IMR-90 (cell line): Measurements from ENCODE around the gene CKLF. TPM values are rescaled to one million over a fixed set of nuclear protein-coding genes. Genes with fewer than 3 reads are reported as not detected.

Source experiments
- ATAC-seq: fragments of 200-7000 bp; cut with Tn5 transposase; 2 replicates; pipeline ENCODE4 v1.9.1; 2020; ENCODE audit warnings: low read depth, mild to moderate bottlenecking, moderate library complexity
- BruUV-seq: library from RNA; stranded (reverse); fragments of 400-500 nt; replicated peaks from 2 replicates; lab custom pipeline; 2021; lab: Mats Ljungman, UMichigan
- CTCF ChIA-PET: fragments of 300-600 bp; formaldehyde crosslinking; extraction: SDS; loops from one replicate; lab custom pipeline; 2021; ENCODE audit warnings: antibody characterized with exemption; lab: Yijun Ruan, JAX
- POLR2A ChIA-PET: fragments of 300-600 bp; sonication (Branson Sonifier 250); formaldehyde crosslinking; loops from one replicate; lab custom pipeline; 2022; ENCODE audit warnings: antibody characterized with exemption; ENCODE audit not compliant: unreplicated experiment; lab: Charles Lee
- DNase-seq: peaks from one replicate; pipeline ENCODE4 v3.0.0; 2013
- H2AFZ ChIP-seq: replicated peaks from 2 replicates; pipeline ENCODE3; 2013; ENCODE audit warnings: low read length, mild to moderate bottlenecking; ENCODE audit not compliant: poor library complexity
- H2AK5ac ChIP-seq: 2 replicates; pipeline ENCODE4 v1.6.1; 2013; ENCODE audit warnings: low read depth, low read length, inconsistent platforms
- H2AK9ac ChIP-seq: replicated peaks from 2 replicates; pipeline ENCODE3; 2013; ENCODE audit warnings: mild to moderate bottlenecking, low read depth, low read length, moderate library complexity; ENCODE audit not compliant: poor library complexity
- H2BK120ac ChIP-seq: 2 replicates; pipeline ENCODE4 v1.6.1; 2013; ENCODE audit warnings: low read depth, low read length, inconsistent platforms
- H2BK15ac ChIP-seq: 3 replicates; pipeline ENCODE4 v1.6.1; 2013; ENCODE audit warnings: low read depth, low read length, inconsistent platforms
- H2BK20ac ChIP-seq: 2 replicates; pipeline ENCODE4 v1.6.1; 2013; ENCODE audit warnings: low read depth, mild to moderate bottlenecking, inconsistent platforms, low read length, moderate library complexity
- H2BK5ac ChIP-seq: 2 replicates; pipeline ENCODE4 v1.6.1; 2013; ENCODE audit warnings: mild to moderate bottlenecking, low read depth, low read length, inconsistent platforms; ENCODE audit not compliant: poor library complexity, severe bottlenecking
- H3K14ac ChIP-seq: replicated peaks from 2 replicates; pipeline ENCODE4 v1.6.1; 2013; ENCODE audit warnings: low read depth, low read length, inconsistent platforms
- H3K18ac ChIP-seq: 2 replicates; pipeline ENCODE4 v1.6.1; 2013; ENCODE audit warnings: low read depth, low read length, control low read depth
- H3K23ac ChIP-seq: 2 replicates; pipeline ENCODE4 v1.6.1; 2013; ENCODE audit warnings: low read depth, low read length, inconsistent platforms
- H3K27ac ChIP-seq: 2 replicates; pipeline ENCODE4 v1.5.1; 2013; ENCODE audit warnings: mild to moderate bottlenecking, control low read depth, low read length; ENCODE audit not compliant: insufficient read depth
- H3K27me3 ChIP-seq: 2 replicates; pipeline ENCODE4 v1.6.1; 2013; ENCODE audit warnings: low read length; ENCODE audit not compliant: control insufficient read depth, insufficient read depth
- H3K36me3 ChIP-seq: 2 replicates; pipeline ENCODE4 v1.6.1; 2013; ENCODE audit warnings: low read length, mixed read lengths; ENCODE audit not compliant: control insufficient read depth, insufficient read depth
- H3K4ac ChIP-seq: 2 replicates; pipeline ENCODE4 v1.6.1; 2013; ENCODE audit warnings: low read depth, low read length, inconsistent platforms
- H3K4me1 ChIP-seq: 2 replicates; pipeline ENCODE4 v1.6.1; 2013; ENCODE audit warnings: low read length, mixed read lengths; ENCODE audit not compliant: control insufficient read depth, insufficient read depth
- H3K4me2 ChIP-seq: 2 replicates; pipeline ENCODE4 v1.6.1; 2013; ENCODE audit warnings: low read depth, mild to moderate bottlenecking, control low read depth, low read length, moderate library complexity
- H3K4me3 ChIP-seq: 2 replicates; pipeline ENCODE4 v1.5.1; 2013; ENCODE audit warnings: low read depth, mild to moderate bottlenecking, control low read depth, low read length, moderate library complexity; ENCODE audit not compliant: insufficient read depth
- H3K56ac ChIP-seq: 2 replicates; pipeline ENCODE4 v1.6.1; 2013; ENCODE audit warnings: low read length, inconsistent platforms; ENCODE audit not compliant: insufficient read depth; ENCODE audit errors: extremely low read depth
- H3K79me1 ChIP-seq, 2 experiments: 2 replicates each; pipeline ENCODE4 v1.6.1; 2013; ENCODE audit warnings: low read length in 2 of 2, inconsistent platforms in 1 of 2, low read depth in 1 of 2
- H3K9ac ChIP-seq: 2 replicates; pipeline ENCODE4 v1.6.1; 2013; ENCODE audit warnings: low read depth, low read length, control low read depth
- H3K9me1 ChIP-seq: 2 replicates; pipeline ENCODE4 v1.6.1; 2013; ENCODE audit warnings: low read length, inconsistent platforms; ENCODE audit not compliant: insufficient read depth
- H3K9me3 ChIP-seq: 2 replicates; pipeline ENCODE4 v1.6.1; 2013; ENCODE audit warnings: low read length; ENCODE audit not compliant: control insufficient read depth, insufficient read depth
- H4K20me1 ChIP-seq: 2 replicates; pipeline ENCODE4 v1.6.1; 2013; ENCODE audit warnings: low read length, inconsistent platforms; ENCODE audit not compliant: insufficient read depth
- H4K5ac ChIP-seq: 2 replicates; pipeline ENCODE4 v1.6.1; 2013; ENCODE audit warnings: mild to moderate bottlenecking, low read depth, low read length, control low read depth
- H4K8ac ChIP-seq, 2 experiments: 2 replicates each; pipeline ENCODE4 v1.6.1; 2013; ENCODE audit warnings: low read depth in 2 of 2, low read length in 2 of 2, control low read depth in 1 of 2, inconsistent platforms in 1 of 2
- H4K91ac ChIP-seq: 2 replicates; pipeline ENCODE4 v1.6.1; 2013; ENCODE audit warnings: low read depth, low read length, inconsistent platforms; ENCODE audit not compliant: insufficient read depth
- BHLHE40 ChIP-seq: fragments of 150-350 bp; IDR thresholded peaks from 2 replicates; pipeline ENCODE4 v1.6.1; 2016; ENCODE audit warnings: mild to moderate bottlenecking, low read depth, low read length
- CHD1 ChIP-seq: IDR thresholded peaks from 2 replicates; pipeline ENCODE4 v1.6.1; 2012; ENCODE audit warnings: low read depth, low read length, improper control_type of control experiment
- FOS ChIP-seq: fragments of 150-350 bp; IDR thresholded peaks from 2 replicates; pipeline ENCODE4 v1.6.1; 2016; ENCODE audit warnings: low read depth, low read length
- MAFK ChIP-seq: IDR thresholded peaks from 2 replicates; pipeline ENCODE4 v1.6.1; 2012; ENCODE audit warnings: low read depth, low read length, improper control_type of control experiment
- MAZ ChIP-seq: IDR thresholded peaks from 2 replicates; pipeline ENCODE4 v1.6.1; 2012; ENCODE audit warnings: low read depth, mild to moderate bottlenecking, low read length, improper control_type of control experiment, moderate library complexity, borderline replicate concordance
- MXI1 ChIP-seq: IDR thresholded peaks from 2 replicates; pipeline ENCODE4 v1.6.1; 2012; ENCODE audit warnings: low read depth, mild to moderate bottlenecking, low read length, moderate library complexity, borderline replicate concordance
- NFE2L2 ChIP-seq: fragments of 150-350 bp; IDR thresholded peaks from 2 replicates; pipeline ENCODE4 v1.6.1; 2016; ENCODE audit warnings: low read depth, mild to moderate bottlenecking, low read length
- RAD21 ChIP-seq: IDR thresholded peaks from 2 replicates; pipeline ENCODE4 v1.6.1; 2012; ENCODE audit warnings: low read length, improper control_type of control experiment
- RCOR1 ChIP-seq: IDR thresholded peaks from 2 replicates; pipeline ENCODE4 v1.6.1; 2012; ENCODE audit warnings: mild to moderate bottlenecking, low read length, improper control_type of control experiment; ENCODE audit not compliant: insufficient replicate concordance
- RFX5 ChIP-seq: IDR thresholded peaks from 2 replicates; pipeline ENCODE4 v1.8.0; 2012; ENCODE audit warnings: low read depth, mild to moderate bottlenecking, low read length, moderate library complexity
- WGBS, 2 experiments: methylation state at CpG; one replicate each; pipeline versions ENCODE4 v1.1.5 to v1.1.7; 2013; ENCODE audit warnings: missing lambda C conversion rate in 2 of 2; ENCODE audit not compliant: insufficient read length in 1 of 2; ENCODE audit errors: extremely low coverage in 2 of 2; 5-methylcytosine and 5-hydroxymethylcytosine counted together
- dilution Hi-C: fragments of 300-500 bp; cut with HindIII; formaldehyde crosslinking; loops from one replicate; pipeline ENCODE4 v1.14.3; 2018; ENCODE audit warnings: low sequenced_read_pairs; ENCODE audit not compliant: unreplicated experiment
- in situ Hi-C: fragments of 300-500 bp; cut with MboI; formaldehyde crosslinking; loops from 3 replicates; pipeline ENCODE4 v1.14.3; 2019; ENCODE audit warnings: low sequenced_read_pairs, inconsistent platforms, mixed read lengths
- intact Hi-C: fragments of 100-400 bp; cut with micrococcal nuclease; formaldehyde crosslinking; loops from 2 replicates; pipeline ENCODE4 v1.10.0; 2022
- polyA plus RNA-seq, 3 experiments: library from polyadenylated mRNA; depleted of rRNA; stranded (reverse); fragments of >200 nt; gene quantifications; 2 replicates each; pipeline ENCODE4 v1.2.3, GENCODE V29; 2012; ENCODE audit warnings: low replicate concordance in 1 of 3
- total RNA-seq: library from RNA; depleted of rRNA; stranded (reverse); fragments of >200 nt; gene quantifications from 2 replicates; pipeline ENCODE4 v1.2.3, GENCODE V29; 2012
- TF ChIP-seq, protein P1 (sequence below): fragments of 150-350 bp; IDR thresholded peaks from 2 replicates; pipeline ENCODE4 v1.6.1; 2017; ENCODE audit warnings: mild to moderate bottlenecking, antibody characterized with exemption, low read length, low read depth
- TF ChIP-seq, protein P2 (sequence below): fragments of 150-350 bp; IDR thresholded peaks from 2 replicates; pipeline ENCODE4 v1.6.1; 2016; ENCODE audit warnings: low read depth, mild to moderate bottlenecking, low read length, moderate library complexity, borderline replicate concordance
- TF ChIP-seq, protein P3 (sequence below): conservative IDR thresholded peaks from 2 replicates; pipeline ENCODE4 v1.5.1; 2012; ENCODE audit warnings: mild to moderate bottlenecking, low read depth, low read length, improper control_type of control experiment

The CKLF gene
- total and polyA plus RNA-seq, 2 of the 4 experiments (the other 2 are of a cell fraction) = 60.8 to 92.2 TPM

DNA sequence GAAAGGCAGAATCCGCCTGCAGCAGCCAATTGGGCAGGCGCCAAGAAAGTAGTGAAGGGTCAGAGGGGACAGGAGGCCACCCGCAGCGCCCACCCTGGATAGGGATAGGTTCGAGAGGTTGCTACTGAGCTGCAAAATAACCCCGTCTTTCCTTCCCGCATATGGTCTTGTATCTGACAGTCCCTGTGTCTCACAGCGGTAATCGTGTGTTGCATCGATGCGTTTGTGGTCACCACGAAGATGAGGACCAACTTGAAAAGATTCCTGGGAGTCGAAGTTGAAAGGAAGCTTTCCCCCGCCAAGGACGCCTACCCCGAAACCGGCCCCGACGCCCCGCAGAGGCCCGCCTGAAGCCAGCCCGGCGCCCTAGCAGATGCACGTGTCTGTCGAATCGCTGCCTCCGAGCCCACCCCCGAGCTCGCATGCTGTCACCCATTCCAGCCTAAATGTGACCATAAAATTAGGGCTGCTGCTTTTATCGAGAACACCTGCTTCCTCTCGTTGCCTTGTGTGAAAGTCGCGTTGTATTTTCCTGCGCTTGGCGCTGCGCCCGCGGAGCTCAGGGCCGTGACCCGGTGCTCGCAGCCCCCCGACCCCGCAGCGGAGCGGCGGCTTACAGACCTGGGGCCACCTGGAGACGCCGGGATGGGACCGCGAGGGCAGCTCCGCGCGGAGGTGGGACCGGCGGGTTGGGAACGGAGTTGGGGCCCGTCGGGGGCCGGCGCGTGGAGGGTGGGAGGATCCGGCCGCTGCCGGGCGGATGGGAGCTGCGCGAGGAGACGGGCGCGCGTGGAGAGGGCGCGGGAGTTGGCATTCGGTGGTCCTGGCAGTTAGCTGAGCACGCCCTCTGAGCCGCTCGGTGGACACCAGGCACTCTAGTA lies 26.5 kb downstream of the CKLF start, which contains the start of gene CMTM2:
Gene CMTM2 (plus strand): TSS at position 813 of the 881 bp plus-strand sequence. CDS start 145 bp downstream, outside the sequence.
- H3K56ac ChIP-seq = no peak within 1 kb of the TSS
- H2AFZ ChIP-seq = peak within 1 kb of the TSS; percentile 61
- CTCF ChIA-PET = no interaction called here
- no peak for TF ChIP-seq NFE2L2
- no peak for TF ChIP-seq RCOR1
- TF ChIP-seq BHLHE40 = no peak
- TF ChIP-seq, protein P1, sequence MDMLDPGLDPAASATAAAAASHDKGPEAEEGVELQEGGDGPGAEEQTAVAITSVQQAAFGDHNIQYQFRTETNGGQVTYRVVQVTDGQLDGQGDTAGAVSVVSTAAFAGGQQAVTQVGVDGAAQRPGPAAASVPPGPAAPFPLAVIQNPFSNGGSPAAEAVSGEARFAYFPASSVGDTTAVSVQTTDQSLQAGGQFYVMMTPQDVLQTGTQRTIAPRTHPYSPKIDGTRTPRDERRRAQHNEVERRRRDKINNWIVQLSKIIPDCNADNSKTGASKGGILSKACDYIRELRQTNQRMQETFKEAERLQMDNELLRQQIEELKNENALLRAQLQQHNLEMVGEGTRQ = no peak
- TF ChIP-seq CHD1 = no peak
- TF ChIP-seq MXI1 = no peak
- TF ChIP-seq, protein P2, sequence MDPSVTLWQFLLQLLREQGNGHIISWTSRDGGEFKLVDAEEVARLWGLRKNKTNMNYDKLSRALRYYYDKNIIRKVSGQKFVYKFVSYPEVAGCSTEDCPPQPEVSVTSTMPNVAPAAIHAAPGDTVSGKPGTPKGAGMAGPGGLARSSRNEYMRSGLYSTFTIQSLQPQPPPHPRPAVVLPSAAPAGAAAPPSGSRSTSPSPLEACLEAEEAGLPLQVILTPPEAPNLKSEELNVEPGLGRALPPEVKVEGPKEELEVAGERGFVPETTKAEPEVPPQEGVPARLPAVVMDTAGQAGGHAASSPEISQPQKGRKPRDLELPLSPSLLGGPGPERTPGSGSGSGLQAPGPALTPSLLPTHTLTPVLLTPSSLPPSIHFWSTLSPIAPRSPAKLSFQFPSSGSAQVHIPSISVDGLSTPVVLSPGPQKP = no peak
- TF ChIP-seq MAZ = no peak
- TF ChIP-seq FOS = no peak
- no peak for TF ChIP-seq RAD21
- TF ChIP-seq RFX5 = no peak
- no peak for TF ChIP-seq MAFK
- TF ChIP-seq, protein P3, sequence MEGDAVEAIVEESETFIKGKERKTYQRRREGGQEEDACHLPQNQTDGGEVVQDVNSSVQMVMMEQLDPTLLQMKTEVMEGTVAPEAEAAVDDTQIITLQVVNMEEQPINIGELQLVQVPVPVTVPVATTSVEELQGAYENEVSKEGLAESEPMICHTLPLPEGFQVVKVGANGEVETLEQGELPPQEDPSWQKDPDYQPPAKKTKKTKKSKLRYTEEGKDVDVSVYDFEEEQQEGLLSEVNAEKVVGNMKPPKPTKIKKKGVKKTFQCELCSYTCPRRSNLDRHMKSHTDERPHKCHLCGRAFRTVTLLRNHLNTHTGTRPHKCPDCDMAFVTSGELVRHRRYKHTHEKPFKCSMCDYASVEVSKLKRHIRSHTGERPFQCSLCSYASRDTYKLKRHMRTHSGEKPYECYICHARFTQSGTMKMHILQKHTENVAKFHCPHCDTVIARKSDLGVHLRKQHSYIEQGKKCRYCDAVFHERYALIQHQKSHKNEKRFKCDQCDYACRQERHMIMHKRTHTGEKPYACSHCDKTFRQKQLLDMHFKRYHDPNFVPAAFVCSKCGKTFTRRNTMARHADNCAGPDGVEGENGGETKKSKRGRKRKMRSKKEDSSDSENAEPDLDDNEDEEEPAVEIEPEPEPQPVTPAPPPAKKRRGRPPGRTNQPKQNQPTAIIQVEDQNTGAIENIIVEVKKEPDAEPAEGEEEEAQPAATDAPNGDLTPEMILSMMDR = no peak

More for the DNA sequence above, 26.5 kb downstream of the CKLF start, which contains the start of gene CMTM2:
- in situ Hi-C loops = no loop called here
- Histone ChIP-seq H3K23ac (no peak within 1 kb of the TSS), H2BK15ac (peak within 1 kb of the TSS; percentile 46; the same call in 2 of the 3 replicates), H3K27me3 (peaks cover 16% of the 10 kb centered on the region), H2AK9ac (no peak within 1 kb of the TSS), H4K5ac (peak within 1 kb of the TSS; percentile 11; the same call in 1 of the 2 replicates), H4K8ac (peak within 1 kb of the TSS in 1 of 2 experiments; percentile 51; a peak in 1 of 4 replicates), H2BK5ac (peak within 1 kb of the TSS; percentile 1), H3K18ac (0 out of 2 replicates have a peak within 1 kb of the TSS, but pooled peaks have one; percentile 16), H3K4me1 (peaks cover 17% of the 10 kb centered on the region), H3K9me3 (no peaks in the 10 kb centered on the region), H3K4me3 (no peak within 1 kb of the TSS), H4K91ac (peak within 1 kb of the TSS; percentile 26), H2BK20ac (peak within 1 kb of the TSS; percentile 62), H3K4ac (peak within 1 kb of the TSS; percentile 13), H3K4me2 (no peak within 1 kb of the TSS; the same call in 1 of the 2 replicates), H3K9ac (no peak within 1 kb of the TSS), H2AK5ac (peak within 1 kb of the TSS; percentile 93), H2BK120ac (peak within 1 kb of the TSS; percentile 66), H3K79me1 (no peaks in the 10 kb centered on the region), H3K36me3 (no peaks in the 10 kb centered on the region), H4K20me1 (no peaks in the 10 kb centered on the region; the same call in 1 of the 2 replicates), H3K27ac (peak within 1 kb of the TSS; percentile 24; the same call in 1 of the 2 replicates), H3K9me1 (no peaks in the 10 kb centered on the region; the same call in 1 of the 2 replicates), H3K14ac (peak within 1 kb of the TSS; percentile 26)
- dilution Hi-C loops = no loop called here
- ATAC-seq (no peak), DNase-seq (no peak)
- POLR2A ChIA-PET = no interaction called here
- no TSS peak for BruUV-seq
- intact Hi-C loops = no loop called here
- 40% methylated on average over 38 of the region's 77 CpGs; no CpG with 5 or more reads in 1 of the 2 experiments for WGBS, 2 experiments
